Measurements from ENCODE around the gene AATF.

DNA sequence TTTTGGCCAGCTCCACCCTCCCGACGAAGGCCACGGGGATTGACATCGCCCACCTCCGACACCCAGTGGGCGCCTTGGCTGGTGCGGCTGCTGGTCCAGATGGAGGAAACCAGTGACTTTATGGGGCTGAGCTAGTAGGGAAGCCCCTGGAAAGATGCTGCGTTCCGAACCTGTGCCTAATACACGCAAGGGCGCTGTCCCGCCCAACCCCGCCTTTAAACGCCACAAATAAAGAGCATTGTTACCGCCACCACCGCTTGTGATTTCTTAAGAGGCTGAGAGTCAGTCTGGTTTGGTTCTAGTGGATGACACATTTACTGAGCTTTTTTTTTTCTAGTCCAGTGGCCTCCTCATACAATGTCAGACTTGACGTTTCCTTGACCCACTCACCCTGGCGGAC is 107.9 kb downstream of the AATF start:
- TF ChIP-seq, protein P1, sequence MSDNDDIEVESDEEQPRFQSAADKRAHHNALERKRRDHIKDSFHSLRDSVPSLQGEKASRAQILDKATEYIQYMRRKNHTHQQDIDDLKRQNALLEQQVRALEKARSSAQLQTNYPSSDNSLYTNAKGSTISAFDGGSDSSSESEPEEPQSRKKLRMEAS (IDR thresholded peaks at IDR 0.05; ENCODE audit: low read depth, low read length) = no peak
- TF ChIP-seq, protein P2, sequence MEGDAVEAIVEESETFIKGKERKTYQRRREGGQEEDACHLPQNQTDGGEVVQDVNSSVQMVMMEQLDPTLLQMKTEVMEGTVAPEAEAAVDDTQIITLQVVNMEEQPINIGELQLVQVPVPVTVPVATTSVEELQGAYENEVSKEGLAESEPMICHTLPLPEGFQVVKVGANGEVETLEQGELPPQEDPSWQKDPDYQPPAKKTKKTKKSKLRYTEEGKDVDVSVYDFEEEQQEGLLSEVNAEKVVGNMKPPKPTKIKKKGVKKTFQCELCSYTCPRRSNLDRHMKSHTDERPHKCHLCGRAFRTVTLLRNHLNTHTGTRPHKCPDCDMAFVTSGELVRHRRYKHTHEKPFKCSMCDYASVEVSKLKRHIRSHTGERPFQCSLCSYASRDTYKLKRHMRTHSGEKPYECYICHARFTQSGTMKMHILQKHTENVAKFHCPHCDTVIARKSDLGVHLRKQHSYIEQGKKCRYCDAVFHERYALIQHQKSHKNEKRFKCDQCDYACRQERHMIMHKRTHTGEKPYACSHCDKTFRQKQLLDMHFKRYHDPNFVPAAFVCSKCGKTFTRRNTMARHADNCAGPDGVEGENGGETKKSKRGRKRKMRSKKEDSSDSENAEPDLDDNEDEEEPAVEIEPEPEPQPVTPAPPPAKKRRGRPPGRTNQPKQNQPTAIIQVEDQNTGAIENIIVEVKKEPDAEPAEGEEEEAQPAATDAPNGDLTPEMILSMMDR (IDR thresholded peaks at IDR 0.05; ENCODE audit: low read depth, low read length) = no peak
- TF ChIP-seq POLR2A (IDR thresholded peaks at IDR 0.05; ENCODE audit: extremely low read depth, insufficient read length) = no peak

All from NB4 (cell line).